Activated T-cell treated with anti-CD3 and anti-CD28 coated beads for 1 hour (primary cell): ENCODE results near the gene FLRT3.

Source experiments
- DNase-seq: peaks from one replicate; pipeline ENCODE4 v3.0.0-alpha.2; 2020; ENCODE audit warnings: low read depth

The FLRT3 gene

GRCh38 chr20:14319704-14320103 lies 17.7 kb downstream of the FLRT3 start:
- no peak for DNase-seq

- no peak for DNase-seq
Observed at GRCh38 chr20:14313341-14314020, 23.9 kb downstream of the FLRT3 start.

- DNase-seq, result no peak
Observed at GRCh38 chr20:14312001-14312400, 25.4 kb downstream of the FLRT3 start.

- DNase-seq, result no peak
Observed at GRCh38 chr20:14310977-14311627, 26.3 kb downstream of the FLRT3 start.

- DNase-seq, result no peak
Observed at GRCh38 chr20:14307956-14308355, 29.5 kb downstream of the FLRT3 start.

- DNase-seq, result no peak
Observed at GRCh38 chr20:14304472-14304871, 32.9 kb downstream of the FLRT3 start.

- DNase-seq, result no peak
Observed at GRCh38 chr20:14303651-14304050, 33.8 kb downstream of the FLRT3 start.

- DNase-seq, result no peak
Observed at GRCh38 chr20:14303106-14303505, 34.3 kb downstream of the FLRT3 start.

- no peak for DNase-seq
Observed at GRCh38 chr20:14299831-14300230, 37.6 kb downstream of the FLRT3 start.

- no peak for DNase-seq
Observed at GRCh38 chr20:14295770-14296309, 41.6 kb downstream of the FLRT3 start.

- no peak for DNase-seq
Observed at GRCh38 chr20:14295238-14295637, 42.2 kb downstream of the FLRT3 start.

GRCh38 chr20:14291502-14291901 lies 45.9 kb downstream of the FLRT3 start:
- DNase-seq, result no peak

- no peak for DNase-seq
Observed at GRCh38 chr20:14288341-14289330, 48.8 kb downstream of the FLRT3 start.

GRCh38 chr20:14284443-14284842 lies 53.0 kb downstream of the FLRT3 start:
- no peak for DNase-seq

GRCh38 chr20:14282140-14282539 lies 55.3 kb downstream of the FLRT3 start:
- no peak for DNase-seq
